MM.1S (cell line): ENCODE measurements around the gene POLR2A.

Experiments
- EZH2 ChIP-seq: fragments of 300-600 bp; sonication (generic); optimal IDR thresholded peaks from 2 replicates; pipeline ENCODE3; 2017; ENCODE audit warnings: low read depth, mild to moderate bottlenecking, antibody characterized with exemption, low read length, mixed read lengths
- TF ChIP-seq, protein P1 (sequence below): fragments of 300-600 bp; sonication (generic); IDR thresholded peaks from 2 replicates; pipeline ENCODE4 v1.5.1; 2016; ENCODE audit warnings: antibody characterized with exemption, low read length, mixed read lengths

DNA sequence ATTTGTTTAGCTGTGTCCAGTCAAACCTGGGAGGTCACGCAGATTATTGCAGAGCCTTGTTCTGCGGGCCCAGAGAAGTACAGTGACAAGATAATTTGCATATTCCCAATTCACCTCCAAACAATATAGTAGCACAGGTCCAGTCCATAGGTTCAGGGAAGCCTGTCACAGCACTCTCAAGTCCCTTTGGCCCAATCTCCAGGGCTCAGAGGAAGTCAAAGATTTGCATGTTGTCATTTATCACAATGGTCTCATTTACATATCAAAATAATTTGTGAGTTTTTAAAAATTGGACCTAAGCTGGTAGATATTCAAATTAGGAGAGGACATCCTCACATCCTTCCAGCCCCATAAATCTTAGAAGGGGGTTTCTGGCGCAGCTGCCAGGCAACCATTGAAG is 16.7 kb upstream of the POLR2A start:
- no peak for TF ChIP-seq EZH2
- TF ChIP-seq, protein P1, sequence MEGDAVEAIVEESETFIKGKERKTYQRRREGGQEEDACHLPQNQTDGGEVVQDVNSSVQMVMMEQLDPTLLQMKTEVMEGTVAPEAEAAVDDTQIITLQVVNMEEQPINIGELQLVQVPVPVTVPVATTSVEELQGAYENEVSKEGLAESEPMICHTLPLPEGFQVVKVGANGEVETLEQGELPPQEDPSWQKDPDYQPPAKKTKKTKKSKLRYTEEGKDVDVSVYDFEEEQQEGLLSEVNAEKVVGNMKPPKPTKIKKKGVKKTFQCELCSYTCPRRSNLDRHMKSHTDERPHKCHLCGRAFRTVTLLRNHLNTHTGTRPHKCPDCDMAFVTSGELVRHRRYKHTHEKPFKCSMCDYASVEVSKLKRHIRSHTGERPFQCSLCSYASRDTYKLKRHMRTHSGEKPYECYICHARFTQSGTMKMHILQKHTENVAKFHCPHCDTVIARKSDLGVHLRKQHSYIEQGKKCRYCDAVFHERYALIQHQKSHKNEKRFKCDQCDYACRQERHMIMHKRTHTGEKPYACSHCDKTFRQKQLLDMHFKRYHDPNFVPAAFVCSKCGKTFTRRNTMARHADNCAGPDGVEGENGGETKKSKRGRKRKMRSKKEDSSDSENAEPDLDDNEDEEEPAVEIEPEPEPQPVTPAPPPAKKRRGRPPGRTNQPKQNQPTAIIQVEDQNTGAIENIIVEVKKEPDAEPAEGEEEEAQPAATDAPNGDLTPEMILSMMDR, result no peak
